Ishikawa (cell line): ENCODE results near the gene CCPG1.

Experiments
- CEBPB ChIP-seq: IDR thresholded peaks from 2 replicates; pipeline ENCODE4 v1.6.1; 2012
- CREB1 ChIP-seq: IDR thresholded peaks from 2 replicates; pipeline ENCODE4 v1.6.1; 2012; ENCODE audit warnings: low read depth
- EGR1 ChIP-seq: IDR thresholded peaks from 2 replicates; pipeline ENCODE4 v1.6.1; 2012
- EP300 ChIP-seq: IDR thresholded peaks from 2 replicates; pipeline ENCODE4 v1.6.1; 2012; ENCODE audit warnings: borderline replicate concordance
- FOXM1 ChIP-seq: IDR thresholded peaks from 2 replicates; pipeline ENCODE4 v1.6.1; 2012; ENCODE audit warnings: low read depth, borderline replicate concordance
- NFIC ChIP-seq: IDR thresholded peaks from 2 replicates; pipeline ENCODE4 v1.6.1; 2012
- RAD21 ChIP-seq: IDR thresholded peaks from 2 replicates; pipeline ENCODE4 v1.6.1; 2012; ENCODE audit warnings: low read depth
- TAF1 ChIP-seq: IDR thresholded peaks from 2 replicates; pipeline ENCODE4 v1.6.1; 2012; ENCODE audit warnings: low read depth, mild to moderate bottlenecking
- TCF12 ChIP-seq: IDR thresholded peaks from 2 replicates; pipeline ENCODE4 v1.6.1; 2012; ENCODE audit warnings: low read depth
- TEAD4 ChIP-seq: IDR thresholded peaks from 2 replicates; pipeline ENCODE4 v1.6.1; 2012
- YY1 ChIP-seq: IDR thresholded peaks from 2 replicates; pipeline ENCODE4 v1.6.1; 2012; ENCODE audit warnings: low read depth
- ZBTB7A ChIP-seq: IDR thresholded peaks from 2 replicates; pipeline ENCODE4 v1.6.1; 2012; ENCODE audit warnings: low read depth
- TF ChIP-seq, protein P1 (sequence below): IDR thresholded peaks from 2 replicates; pipeline ENCODE4 v1.6.1; 2012
- TF ChIP-seq, protein P2 (sequence below): IDR thresholded peaks from 2 replicates; pipeline ENCODE4 v1.6.1; 2012; ENCODE audit warnings: low read depth, mild to moderate bottlenecking
- TF ChIP-seq, protein P3 (sequence below): IDR thresholded peaks from 2 replicates; pipeline ENCODE4 v1.6.1; 2012

CCPG1 gene

DNA sequence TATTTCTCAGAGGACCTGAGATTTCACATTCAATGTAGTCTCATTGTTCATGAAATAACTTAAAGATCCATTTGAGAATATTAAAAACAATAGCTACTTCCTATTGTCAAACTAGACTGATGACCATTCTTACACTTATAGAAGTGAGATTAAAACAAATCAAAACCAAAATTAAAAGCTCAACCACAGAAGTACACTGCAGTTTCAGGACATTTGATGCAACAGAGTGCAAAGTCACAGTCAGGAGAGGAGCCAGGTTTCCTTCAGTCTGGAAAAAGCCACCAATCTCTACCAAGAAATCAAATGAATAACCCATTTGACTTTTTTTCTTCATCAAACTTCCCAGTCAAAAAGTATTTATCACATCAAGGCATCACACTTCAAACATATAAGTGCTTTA lies 5.5 kb downstream of the CCPG1 start:
- no peak for TF ChIP-seq CEBPB
- TF ChIP-seq TCF12: no peak
- TF ChIP-seq ZBTB7A: no peak
- no peak for TF ChIP-seq EP300
- TF ChIP-seq, protein P1, sequence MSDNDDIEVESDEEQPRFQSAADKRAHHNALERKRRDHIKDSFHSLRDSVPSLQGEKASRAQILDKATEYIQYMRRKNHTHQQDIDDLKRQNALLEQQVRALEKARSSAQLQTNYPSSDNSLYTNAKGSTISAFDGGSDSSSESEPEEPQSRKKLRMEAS: no peak
- TF ChIP-seq CREB1: no peak
- no peak for TF ChIP-seq YY1
- TF ChIP-seq RAD21: no peak
- TF ChIP-seq EGR1: no peak
- TF ChIP-seq, protein P2, sequence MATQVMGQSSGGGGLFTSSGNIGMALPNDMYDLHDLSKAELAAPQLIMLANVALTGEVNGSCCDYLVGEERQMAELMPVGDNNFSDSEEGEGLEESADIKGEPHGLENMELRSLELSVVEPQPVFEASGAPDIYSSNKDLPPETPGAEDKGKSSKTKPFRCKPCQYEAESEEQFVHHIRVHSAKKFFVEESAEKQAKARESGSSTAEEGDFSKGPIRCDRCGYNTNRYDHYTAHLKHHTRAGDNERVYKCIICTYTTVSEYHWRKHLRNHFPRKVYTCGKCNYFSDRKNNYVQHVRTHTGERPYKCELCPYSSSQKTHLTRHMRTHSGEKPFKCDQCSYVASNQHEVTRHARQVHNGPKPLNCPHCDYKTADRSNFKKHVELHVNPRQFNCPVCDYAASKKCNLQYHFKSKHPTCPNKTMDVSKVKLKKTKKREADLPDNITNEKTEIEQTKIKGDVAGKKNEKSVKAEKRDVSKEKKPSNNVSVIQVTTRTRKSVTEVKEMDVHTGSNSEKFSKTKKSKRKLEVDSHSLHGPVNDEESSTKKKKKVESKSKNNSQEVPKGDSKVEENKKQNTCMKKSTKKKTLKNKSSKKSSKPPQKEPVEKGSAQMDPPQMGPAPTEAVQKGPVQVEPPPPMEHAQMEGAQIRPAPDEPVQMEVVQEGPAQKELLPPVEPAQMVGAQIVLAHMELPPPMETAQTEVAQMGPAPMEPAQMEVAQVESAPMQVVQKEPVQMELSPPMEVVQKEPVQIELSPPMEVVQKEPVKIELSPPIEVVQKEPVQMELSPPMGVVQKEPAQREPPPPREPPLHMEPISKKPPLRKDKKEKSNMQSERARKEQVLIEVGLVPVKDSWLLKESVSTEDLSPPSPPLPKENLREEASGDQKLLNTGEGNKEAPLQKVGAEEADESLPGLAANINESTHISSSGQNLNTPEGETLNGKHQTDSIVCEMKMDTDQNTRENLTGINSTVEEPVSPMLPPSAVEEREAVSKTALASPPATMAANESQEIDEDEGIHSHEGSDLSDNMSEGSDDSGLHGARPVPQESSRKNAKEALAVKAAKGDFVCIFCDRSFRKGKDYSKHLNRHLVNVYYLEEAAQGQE: no peak
- TF ChIP-seq NFIC: no peak
- no peak for TF ChIP-seq TAF1
- TF ChIP-seq, protein P3, sequence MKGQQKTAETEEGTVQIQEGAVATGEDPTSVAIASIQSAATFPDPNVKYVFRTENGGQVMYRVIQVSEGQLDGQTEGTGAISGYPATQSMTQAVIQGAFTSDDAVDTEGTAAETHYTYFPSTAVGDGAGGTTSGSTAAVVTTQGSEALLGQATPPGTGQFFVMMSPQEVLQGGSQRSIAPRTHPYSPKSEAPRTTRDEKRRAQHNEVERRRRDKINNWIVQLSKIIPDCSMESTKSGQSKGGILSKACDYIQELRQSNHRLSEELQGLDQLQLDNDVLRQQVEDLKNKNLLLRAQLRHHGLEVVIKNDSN: no peak
- no peak for TF ChIP-seq FOXM1
- no peak for TF ChIP-seq TEAD4

DNA sequence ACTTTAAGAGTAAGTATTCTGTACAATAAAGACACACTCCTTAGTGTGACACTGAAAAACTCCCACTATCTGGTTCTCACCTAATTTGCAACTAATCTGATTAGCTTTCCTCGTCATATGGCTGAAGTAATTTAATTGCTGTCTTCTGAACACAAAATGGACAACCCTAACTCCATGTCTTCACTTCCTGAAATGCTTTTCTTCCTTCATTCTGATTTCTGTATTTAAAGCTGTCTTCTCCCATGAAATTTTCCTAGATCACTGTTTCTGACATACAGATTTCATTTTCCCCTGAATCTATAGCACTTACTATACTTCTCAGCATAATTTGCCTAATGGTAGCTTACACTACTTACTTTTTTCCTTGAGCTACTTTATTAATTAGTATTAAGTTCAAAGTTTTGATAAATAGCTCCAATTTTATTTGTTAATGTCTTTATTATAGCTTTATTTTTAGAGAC lies 6.3 kb downstream of the CCPG1 start:
- TF ChIP-seq YY1: no peak

DNA sequence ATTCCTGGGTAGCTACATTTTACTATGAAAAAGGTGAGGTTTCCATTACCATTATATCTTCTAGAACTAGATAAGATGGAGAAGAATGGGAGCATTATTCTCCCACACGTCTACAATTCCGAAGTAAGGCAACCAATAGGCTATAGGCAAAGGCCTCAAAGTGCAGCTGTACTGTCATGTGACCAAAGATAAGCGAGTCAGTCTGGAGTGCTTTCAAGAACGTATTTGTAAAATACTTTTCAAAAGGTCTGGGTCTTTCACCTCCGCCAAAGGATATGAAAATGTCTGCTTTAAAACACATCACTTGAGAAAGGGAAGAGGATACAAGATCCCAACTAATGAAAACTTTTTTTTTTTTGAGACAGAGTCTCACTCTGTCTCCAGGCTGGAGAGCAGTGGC lies 9.9 kb downstream of the CCPG1 start:
- TF ChIP-seq EP300 (no peak), FOXM1 (no peak), TAF1 (no peak), TEAD4 (no peak), CEBPB (no peak), CREB1 (no peak), NFIC (no peak), TCF12 (no peak), EGR1 (no peak), ZBTB7A (no peak), RAD21 (no peak), YY1 (no peak)
- TF ChIP-seq, protein P1: no peak
- TF ChIP-seq, protein P2: no peak
- TF ChIP-seq, protein P3: no peak

DNA sequence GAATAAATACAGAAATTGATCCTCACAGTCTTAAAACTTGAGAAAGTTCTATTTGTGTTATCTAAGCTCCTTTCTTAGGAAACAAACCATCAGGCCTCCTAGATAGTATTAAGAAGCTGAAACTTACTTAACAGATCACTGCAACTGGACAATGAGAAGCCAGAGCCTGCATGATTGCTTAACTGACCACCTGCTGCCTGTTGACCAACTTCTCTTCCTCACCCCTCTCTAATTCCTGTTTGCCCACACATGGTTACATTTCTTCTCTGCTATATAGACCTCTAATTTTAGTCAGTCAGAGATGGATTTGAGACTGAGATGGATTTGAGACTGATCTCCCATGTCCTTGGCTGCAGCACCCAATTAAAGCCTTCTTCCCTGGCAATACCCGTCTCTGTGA lies 13.5 kb downstream of the CCPG1 start:
- TF ChIP-seq EGR1 (no peak), FOXM1 (no peak), ZBTB7A (no peak), NFIC (no peak), CEBPB (peak; percentile 89), TEAD4 (no peak), RAD21 (no peak)
- TF ChIP-seq, protein P1: no peak

DNA sequence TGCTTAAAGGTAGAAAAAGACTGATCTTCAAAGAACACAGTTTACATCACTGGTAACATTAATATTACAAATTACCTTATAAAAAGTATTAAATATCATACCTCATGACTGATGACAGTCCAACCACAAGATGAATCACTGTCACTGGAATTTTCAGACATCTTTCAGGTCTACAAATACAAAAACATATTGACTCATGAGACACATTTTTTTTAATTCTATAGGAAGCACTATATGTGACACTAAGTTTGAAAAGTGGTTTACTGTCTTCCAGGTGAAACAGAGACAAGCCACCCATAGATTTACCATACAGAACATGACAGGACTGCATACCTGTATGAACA lies 18.9 kb downstream of the CCPG1 start:
- TF ChIP-seq TAF1: no peak
- TF ChIP-seq, protein P1: no peak
- no peak for TF ChIP-seq NFIC
- TF ChIP-seq CEBPB: no peak
- no peak for TF ChIP-seq YY1
- TF ChIP-seq RAD21: no peak
- no peak for TF ChIP-seq TEAD4
- TF ChIP-seq TCF12: no peak
- TF ChIP-seq ZBTB7A: no peak
- no peak for TF ChIP-seq FOXM1
- TF ChIP-seq, protein P2: no peak
- no peak for TF ChIP-seq EP300
- TF ChIP-seq, protein P3: no peak
- TF ChIP-seq CREB1: no peak
